T47D (cell line): ENCODE data around the gene ZIC2.

Experiments used
- DNase-seq, 2 experiments: peaks; one replicate each; pipeline versions ENCODE4 v3.0.0 to v3.0.0-alpha.2; 2011 to 2012; ENCODE audit warnings: low read depth in 1 of 2, low spot score in 1 of 2
- JUND ChIP-seq: IDR thresholded peaks from 2 replicates; pipeline ENCODE4 v1.6.1; 2012; ENCODE audit warnings: low read depth
- in situ Hi-C: cut with HindIII; loops from 2 replicates; pipeline ENCODE4 v1.10.0; 2016; ENCODE audit warnings: low sequenced_read_pairs, low pct_unique_long_range_greater_than_20kb

Gene ZIC2

DNA sequence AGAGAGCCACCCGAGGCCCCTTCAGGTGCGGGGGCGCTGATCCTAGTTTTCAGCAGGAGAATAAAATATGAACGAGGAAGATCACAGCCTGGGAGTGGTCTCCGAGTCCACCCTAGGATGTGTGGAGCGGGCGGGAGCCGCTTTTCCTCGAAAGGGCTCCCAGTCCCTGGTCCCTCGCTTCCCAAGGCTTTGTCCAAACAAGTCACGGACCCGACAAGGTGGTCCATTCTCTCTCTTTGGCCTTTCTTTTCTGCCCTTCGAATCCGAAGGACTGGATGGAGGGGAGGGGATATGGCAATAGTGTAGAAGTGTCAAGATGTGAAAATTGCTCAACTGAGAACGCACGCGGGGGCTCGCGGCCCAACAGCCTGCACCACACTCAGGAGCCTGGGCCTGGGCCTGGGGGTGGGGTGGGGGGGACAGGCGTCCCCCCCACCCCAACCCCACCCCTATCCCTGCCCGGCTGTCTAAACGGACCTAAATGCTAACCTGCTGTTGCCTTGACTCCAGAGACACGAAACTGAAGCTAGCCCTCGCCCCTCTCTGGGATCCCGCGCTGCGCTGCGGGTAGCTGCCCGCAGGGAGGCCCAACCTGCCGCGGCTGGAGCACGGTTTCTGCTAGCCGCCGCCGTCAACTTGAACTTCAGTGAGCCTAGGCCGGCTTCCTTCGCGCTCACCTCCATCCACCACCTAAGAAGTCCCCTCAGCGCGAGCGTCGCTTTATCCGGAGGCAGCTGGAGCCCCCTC is 7.1 kb downstream of the ZIC2 start:
- in situ Hi-C loops: no loop called here
- no peak for TF ChIP-seq JUND
- DNase-seq: no peak

DNA sequence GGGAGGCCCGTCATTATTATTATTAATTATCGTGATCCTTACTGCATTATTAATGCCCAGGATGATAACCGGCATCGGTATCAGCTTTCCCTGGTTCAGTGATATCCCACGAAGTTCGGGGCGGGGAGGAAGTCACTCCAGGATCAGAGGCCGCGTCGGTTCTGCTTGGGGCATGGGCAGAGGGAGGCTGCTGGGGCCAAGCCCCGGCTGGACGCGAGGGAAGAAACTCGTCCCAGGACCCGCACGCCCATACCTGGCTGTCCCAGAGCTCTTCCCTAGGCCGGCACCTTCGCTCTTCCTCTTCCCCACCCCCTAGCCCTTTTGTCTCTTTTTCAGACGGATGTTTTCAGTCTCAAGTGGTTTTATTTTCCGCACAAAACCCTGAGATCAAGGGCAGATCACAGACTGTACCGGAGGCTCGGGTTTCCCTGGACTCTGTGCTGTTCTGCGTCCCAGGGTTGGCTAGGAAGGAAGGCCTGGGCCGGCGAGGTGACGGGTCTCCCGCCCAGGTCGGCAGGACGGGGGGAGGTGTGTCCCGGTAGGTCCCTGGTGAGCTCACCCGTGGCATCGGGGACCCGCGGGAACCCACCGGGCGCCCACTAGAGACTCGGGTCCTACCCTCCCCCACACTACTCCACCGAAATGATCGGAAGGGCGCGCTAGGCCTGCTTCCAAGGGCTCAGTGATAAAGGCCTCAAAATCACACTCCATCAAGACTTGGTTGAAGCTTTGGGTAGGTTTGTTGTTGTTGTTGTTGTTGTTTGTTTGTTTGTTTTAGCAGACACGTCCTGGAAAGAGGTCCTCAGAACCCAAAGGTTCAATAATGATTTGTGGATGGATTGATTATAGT is 7.9 kb downstream of the ZIC2 start:
- no peak for DNase-seq
- no peak for TF ChIP-seq JUND
- in situ Hi-C loops: no loop called here

DNA sequence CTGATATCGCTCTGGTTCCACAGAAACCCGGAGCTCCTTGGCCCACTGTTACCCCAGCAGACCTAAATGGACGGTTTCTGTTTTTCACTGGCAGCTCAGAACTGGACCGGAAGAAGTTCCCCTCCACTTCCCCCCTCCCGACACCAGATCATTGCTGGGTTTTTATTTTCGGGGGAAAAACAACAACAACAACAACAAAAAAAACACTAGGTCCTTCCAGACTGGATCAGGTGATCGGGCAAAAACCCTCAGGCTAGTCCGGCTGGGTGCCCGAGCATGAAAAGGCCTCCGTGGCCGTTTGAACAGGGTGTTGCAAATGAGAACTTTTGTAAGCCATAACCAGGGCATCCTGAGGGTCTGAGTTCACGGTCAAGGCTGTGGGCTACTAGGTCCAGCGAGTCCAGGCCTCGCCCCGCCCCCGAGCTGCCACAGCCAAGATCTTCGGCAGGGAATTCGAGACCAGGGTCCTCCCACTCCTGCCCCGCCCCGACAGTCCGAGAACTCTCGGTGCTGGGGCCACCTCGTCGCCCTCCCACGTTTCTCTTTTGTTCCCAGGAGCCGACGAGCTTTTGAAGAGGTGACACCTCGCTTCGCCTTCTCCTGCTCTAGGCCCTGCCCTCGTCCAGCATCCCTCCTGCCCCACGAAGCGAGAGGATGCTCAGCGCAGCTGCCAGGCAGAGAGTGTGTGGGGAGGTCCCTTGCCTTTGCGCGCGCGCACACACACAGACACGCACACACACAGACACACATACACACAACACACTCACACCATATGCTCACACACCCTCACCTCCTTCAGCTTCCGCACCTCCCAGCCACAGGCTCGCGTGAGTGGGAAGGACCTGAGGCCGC is 8.8 kb downstream of the ZIC2 start:
- in situ Hi-C loops: no loop called here
- DNase-seq: no peak
- TF ChIP-seq JUND: no peak

DNA sequence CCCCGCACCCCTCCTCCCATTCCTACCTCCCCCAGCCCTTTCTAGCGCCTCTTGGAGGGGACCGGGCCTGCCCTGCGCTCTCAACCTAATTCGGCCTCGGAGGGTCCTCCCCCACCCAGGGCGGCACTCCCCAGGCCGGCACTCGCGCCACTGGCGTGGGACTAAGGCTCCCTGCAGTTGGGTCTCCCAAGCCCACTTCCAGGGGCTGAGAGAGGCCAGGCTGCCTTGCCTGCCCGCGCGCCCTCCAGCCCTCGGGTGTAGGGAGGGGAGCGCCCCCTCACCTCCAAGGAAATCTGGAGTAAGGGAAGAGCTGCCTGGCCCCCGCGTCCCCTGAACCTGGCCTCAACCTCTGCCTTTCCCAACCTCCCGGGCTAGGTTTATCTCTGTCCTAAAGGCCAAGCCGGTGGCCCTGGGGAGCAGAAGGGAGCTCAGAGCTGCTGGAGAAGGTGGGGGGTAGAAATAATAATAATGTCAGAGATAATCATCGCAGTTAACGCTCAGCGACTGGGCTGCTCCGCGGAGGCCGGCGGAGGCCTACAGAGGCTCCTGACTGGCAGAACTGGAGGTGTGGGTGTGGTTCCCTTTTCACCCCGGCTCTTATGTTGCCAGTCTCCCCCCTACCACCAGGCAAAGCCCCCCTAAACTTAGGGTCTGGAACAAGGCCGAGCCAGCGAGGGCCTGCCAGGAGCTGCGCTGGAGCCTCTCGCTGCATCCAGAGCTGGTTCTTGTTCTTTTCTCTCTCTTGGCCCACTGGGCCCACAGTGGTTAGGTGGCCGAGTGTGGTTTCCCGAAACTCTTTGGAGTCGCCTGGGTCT is 9.6 kb downstream of the ZIC2 start:
- in situ Hi-C loops: no loop called here
- TF ChIP-seq JUND: no peak
- no peak for DNase-seq

DNA sequence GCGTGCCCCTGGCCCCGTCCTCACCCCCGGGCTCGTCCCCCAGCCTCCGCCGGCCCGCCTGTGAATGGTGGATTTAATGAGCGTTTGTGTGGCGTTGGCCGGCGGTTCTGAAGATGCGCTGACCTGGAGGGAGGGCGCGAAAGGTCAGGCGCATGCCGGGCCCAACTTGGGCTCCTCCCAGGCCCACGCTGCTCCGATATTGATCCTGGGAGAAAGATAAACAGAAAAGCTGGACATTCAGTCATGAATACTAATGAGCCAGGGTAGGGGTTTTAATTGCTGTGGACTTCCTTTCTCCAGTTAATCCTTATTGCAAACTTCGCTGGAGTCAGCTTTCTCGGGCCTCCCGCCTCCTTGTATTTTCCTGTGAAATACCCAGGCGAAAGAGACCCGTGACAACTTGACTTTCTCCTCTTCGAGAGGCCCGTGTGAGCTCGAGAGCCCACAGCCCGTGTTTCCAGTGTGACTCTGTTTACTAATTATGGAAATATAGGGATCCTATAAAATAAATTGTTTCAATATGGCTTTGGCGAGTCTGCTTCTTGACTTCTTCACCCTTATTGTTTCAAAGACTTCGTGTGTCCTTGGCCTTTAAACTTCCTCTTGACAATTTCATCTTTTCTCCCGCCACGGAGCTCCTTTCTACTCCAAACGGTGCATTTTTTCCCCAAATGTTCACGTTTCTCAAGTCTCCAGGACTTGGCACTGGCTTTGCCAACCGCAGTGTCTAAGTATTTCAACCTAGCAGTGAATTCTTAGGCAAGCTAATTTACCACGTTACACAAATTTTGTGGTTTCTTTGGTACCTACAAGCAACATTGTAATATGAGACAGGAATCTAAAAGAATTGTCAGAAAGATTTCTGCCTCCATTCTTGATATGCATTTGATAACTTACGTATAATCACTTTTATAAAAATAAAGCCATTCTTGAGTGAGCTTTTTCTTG is 10.5 kb downstream of the ZIC2 start:
- in situ Hi-C loops: no loop called here
- no peak for DNase-seq
- TF ChIP-seq JUND: no peak

DNA sequence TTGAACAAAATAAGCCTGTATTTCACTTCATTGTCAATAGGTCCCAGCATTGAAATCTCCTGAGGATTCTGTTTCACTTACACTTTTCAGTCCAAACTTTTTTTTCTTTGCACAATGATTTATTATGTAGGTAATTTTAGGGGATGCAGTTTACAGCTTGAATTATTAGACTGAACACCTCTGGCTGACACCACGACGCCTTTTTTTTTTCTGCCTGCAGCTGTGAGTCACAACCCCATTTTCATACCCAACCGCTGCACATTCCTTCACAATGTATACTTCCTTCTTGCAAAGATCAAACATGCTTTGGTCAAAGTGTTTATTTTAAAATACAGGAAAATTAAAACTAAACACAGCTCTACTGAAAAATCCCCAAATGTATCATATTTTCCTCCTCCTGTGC is 11.4 kb downstream of the ZIC2 start:
- no peak for TF ChIP-seq JUND
- in situ Hi-C loops: no loop called here
- peak in 1 of 2 experiments; percentile 21 for DNase-seq

DNA sequence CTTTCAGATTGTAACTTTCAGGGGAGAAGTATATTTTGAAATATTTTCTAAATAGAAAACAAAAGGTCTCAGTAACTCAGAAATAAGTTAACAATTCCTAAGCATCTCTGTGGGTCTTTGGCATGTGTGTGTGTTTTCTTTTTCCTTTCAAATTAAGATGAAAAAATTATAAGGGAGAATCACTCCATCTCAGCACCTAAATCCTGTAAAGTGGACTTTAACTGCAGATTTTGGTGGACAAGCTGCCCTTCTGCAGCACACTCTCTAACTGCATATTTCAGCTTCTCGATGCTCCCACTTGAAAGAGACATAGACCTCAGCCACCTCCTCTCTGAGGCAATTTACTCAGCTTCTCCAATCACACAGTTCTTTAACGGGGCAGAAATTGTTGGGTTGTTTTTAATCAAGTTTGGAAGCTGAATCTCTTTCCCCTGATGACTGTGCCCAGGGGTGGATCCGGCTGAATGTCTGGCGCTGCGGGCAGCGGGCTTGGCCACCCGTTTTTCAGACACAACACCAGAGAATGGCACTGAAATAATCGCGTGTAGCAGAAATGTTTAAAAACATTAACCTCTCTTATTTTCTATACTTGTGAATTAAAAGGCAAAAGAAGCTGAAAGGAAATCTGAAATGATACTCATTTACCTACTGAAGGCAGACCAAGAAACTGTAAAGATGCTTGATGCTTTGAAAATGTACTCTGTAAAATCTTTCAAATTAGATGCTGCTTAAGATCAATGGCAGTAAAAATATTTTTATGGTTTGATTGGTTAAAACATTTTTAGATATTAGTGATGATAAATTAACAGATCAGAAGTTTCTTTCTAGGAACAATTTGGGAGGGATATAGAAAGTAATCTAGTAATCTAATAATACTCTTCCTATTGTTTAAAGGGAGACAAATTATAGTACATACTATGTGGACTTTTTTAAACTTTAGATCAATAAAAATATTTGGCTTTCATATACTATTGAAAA is 12.4 kb downstream of the ZIC2 start:
- TF ChIP-seq JUND: no peak
- in situ Hi-C loops: no loop called here

DNA sequence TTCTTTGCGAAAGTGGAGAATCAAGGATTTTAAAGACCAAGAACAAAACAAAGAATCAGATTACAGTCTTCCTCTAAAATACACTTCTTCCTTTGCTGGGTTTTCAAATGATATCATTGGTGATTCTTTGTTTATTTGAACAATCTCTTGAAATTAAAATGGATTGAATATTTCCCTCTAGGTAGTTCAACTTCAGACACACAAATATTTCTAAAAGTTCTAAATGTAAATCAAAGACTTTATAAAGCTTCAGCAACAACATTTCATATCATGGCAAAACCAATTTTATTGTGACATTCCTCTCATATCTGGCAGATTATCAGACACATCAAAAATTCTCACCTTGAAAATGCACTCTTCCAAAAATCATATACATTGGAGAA is 13.0 kb downstream of the ZIC2 start:
- TF ChIP-seq JUND: no peak
- in situ Hi-C loops: no loop called here
- no peak for DNase-seq

More for the DNA sequence above, 12.4 kb downstream of the ZIC2 start:
- no peak for DNase-seq

DNA sequence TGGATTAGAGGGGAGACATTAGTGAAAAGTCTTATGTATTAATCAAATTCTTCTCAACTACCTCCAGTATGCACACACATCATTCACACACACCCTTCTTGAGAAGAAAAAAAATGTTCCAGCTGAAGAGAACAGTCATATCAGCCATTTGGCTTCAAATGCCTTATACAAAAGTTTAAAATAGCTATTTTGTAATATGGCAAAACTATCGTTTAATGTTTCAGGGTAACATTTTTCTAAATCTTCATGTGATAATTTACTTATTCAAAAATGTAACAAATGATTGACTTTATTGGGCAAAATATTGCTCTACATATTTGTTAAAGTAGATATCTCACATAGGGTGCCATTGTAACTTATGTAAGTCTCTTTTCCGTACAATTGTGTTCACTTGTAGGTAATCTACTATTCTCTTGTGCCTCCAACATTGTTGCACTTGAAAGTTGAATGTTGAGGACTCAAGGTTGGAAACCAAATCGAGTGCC is 13.6 kb downstream of the ZIC2 start:
- no peak for TF ChIP-seq JUND
- DNase-seq: no peak
- in situ Hi-C loops: no loop called here
